HCT116 (cell line): ENCODE results near the gene TMC6. TPM values are rescaled to one million over a fixed set of nuclear protein-coding genes. Genes with fewer than 3 reads are reported as not detected.

Source experiments
- ATAC-seq: fragments of 200-7000 bp; cut with Tn5 transposase; 2 replicates; pipeline ENCODE4 v1.9.1; 2020; ENCODE audit warnings: mild to moderate bottlenecking, moderate library complexity
- BruUV-seq: library from RNA; stranded (reverse); fragments of 400-500 nt; replicated peaks from 2 replicates; lab custom pipeline; 2021; lab: Mats Ljungman, UMichigan
- CTCF ChIA-PET: fragments of 300-600 bp; sonication (Branson Sonifier 250); formaldehyde crosslinking; loops from one replicate; lab custom pipeline; 2021; ENCODE audit warnings: antibody characterized with exemption; lab: Charles Lee
- POLR2A ChIA-PET: fragments of 300-600, 350-600 bp; sonication (Branson Sonifier 250); formaldehyde crosslinking; loops from one replicate; lab custom pipeline; 2021; ENCODE audit warnings: antibody characterized with exemption; lab: Charles Lee
- RAD21 ChIA-PET, 2 experiments: fragments of 300-600 bp; sonication (Branson Sonifier 250); formaldehyde crosslinking; loops; one replicate each; lab custom pipeline; 2023; ENCODE audit warnings: low total read pairs in 2 of 2; ENCODE audit not compliant: uncharacterized antibody in 2 of 2, unreplicated experiment in 2 of 2, low non-redundant PET in 1 of 2; lab: Charles Lee
- DNase-seq: peaks from one replicate; pipeline ENCODE4 v3.0.0-alpha.2; 2010; ENCODE audit warnings: low read depth, low spot score
- H2AFZ ChIP-seq: fragments of 200-600 bp; shearing (Covaris generic), sonication (generic); 2 replicates; pipeline ENCODE4 v1.6.1; 2017; ENCODE audit warnings: low read depth, mixed run types, mixed read lengths, antibody characterized with exemption, low read length; ENCODE audit not compliant: poor library complexity, severe bottlenecking
- H3K27ac ChIP-seq: 2 replicates; pipeline ENCODE4 v1.5.1; 2012; ENCODE audit warnings: low read depth, low read length
- H3K27me3 ChIP-seq: fragments of 200-600 bp; sonication (generic); 2 replicates; pipeline ENCODE4 v1.6.1; 2016; ENCODE audit warnings: mixed run types, low read length, mixed read lengths; ENCODE audit not compliant: insufficient read depth
- H3K36me3 ChIP-seq, 2 experiments: fragments of 200-500 bp in 1 of 2; fragments of 200-600 bp in 1 of 2; sonication (Bioruptor generic) in 1 of 2; sonication (generic) in 1 of 2; 2 replicates each; pipeline versions ENCODE4 v1.5.1 to v1.6.1; 2014 to 2016; ENCODE audit warnings: low read length in 2 of 2, inconsistent platforms in 1 of 2, mixed read lengths in 1 of 2, mixed run types in 1 of 2; ENCODE audit not compliant: insufficient read depth in 2 of 2, control insufficient read depth in 1 of 2
- H3K4me1 ChIP-seq, 2 experiments: fragments of 200-600 bp in 1 of 2; sonication (generic) in 1 of 2; 2 replicates each; pipeline versions ENCODE4 v1.5.1 to v1.6.1; 2012 to 2017; ENCODE audit warnings: low read length in 2 of 2, inconsistent platforms in 1 of 2, mild to moderate bottlenecking in 1 of 2, mixed read lengths in 1 of 2, mixed run types in 1 of 2, moderate library complexity in 1 of 2; ENCODE audit not compliant: insufficient read depth in 2 of 2, control insufficient read depth in 1 of 2
- H3K4me2 ChIP-seq: fragments of 200-600 bp; sonication (generic); 2 replicates; pipeline ENCODE4 v1.6.1; 2017; ENCODE audit warnings: mixed run types, low read length, mixed read lengths
- H3K4me3 ChIP-seq, 2 experiments: fragments of 200-600 bp in 1 of 2; sonication (generic) in 1 of 2; replicated peaks in 1 of 2; 2 replicates each; pipeline ENCODE4 v1.5.1; 2011 to 2016; ENCODE audit warnings: low read length in 2 of 2, control low read depth in 1 of 2, low read depth in 1 of 2, mild to moderate bottlenecking in 1 of 2, mixed read lengths in 1 of 2, mixed run types in 1 of 2
- H3K79me2 ChIP-seq: fragments of 200-600 bp; sonication (generic); 2 replicates; pipeline ENCODE4 v1.6.1; 2017; ENCODE audit warnings: mild to moderate bottlenecking, mixed run types, low read length, moderate library complexity, mixed read lengths; ENCODE audit not compliant: insufficient read depth
- H3K9ac ChIP-seq: fragments of 200-600 bp; sonication (generic); 2 replicates; pipeline ENCODE4 v1.6.1; 2016; ENCODE audit warnings: low read length, mixed read lengths
- H3K9me2 ChIP-seq: fragments of 200-600 bp; sonication (generic), shearing (Covaris generic); 2 replicates; pipeline ENCODE4 v1.6.1; 2017; ENCODE audit warnings: mixed run types, mild to moderate bottlenecking, moderate library complexity; ENCODE audit not compliant: insufficient read depth
- H3K9me3 ChIP-seq, 2 experiments: fragments of 200-500 bp in 1 of 2; fragments of 200-600 bp in 1 of 2; sonication (Bioruptor generic) in 1 of 2; sonication (generic) in 1 of 2; 2 replicates each; pipeline ENCODE4 v1.6.1; 2014 to 2017; ENCODE audit warnings: low read length in 2 of 2, mixed read lengths in 2 of 2, inconsistent platforms in 1 of 2, low read depth in 1 of 2, mild to moderate bottlenecking in 1 of 2, mixed run types in 1 of 2, moderate library complexity in 1 of 2; ENCODE audit not compliant: control insufficient read depth in 1 of 2, insufficient read depth in 1 of 2
- H4K20me1 ChIP-seq: fragments of 200-600 bp; sonication (generic), shearing (Covaris generic); 2 replicates; pipeline ENCODE4 v1.6.1; 2017; ENCODE audit warnings: mixed run types, mild to moderate bottlenecking, moderate library complexity; ENCODE audit not compliant: insufficient read depth
- CBX3 ChIP-seq: IDR thresholded peaks from 2 replicates; pipeline ENCODE4 v1.6.1; 2012; ENCODE audit warnings: low read depth
- CEBPB ChIP-seq: IDR thresholded peaks from 2 replicates; pipeline ENCODE4 v1.6.1; 2012; ENCODE audit warnings: low read depth
- EGR1 ChIP-seq: IDR thresholded peaks from 2 replicates; pipeline ENCODE4 v1.6.1; 2012; ENCODE audit warnings: low read depth
- ELF1 ChIP-seq: IDR thresholded peaks from 2 replicates; pipeline ENCODE4 v1.6.1; 2012; ENCODE audit warnings: low read depth, borderline replicate concordance
- EZH2 ChIP-seq: fragments of 200-600 bp; sonication (generic); IDR thresholded peaks from 2 replicates; pipeline ENCODE4 v1.6.1; 2017; ENCODE audit warnings: antibody characterized with exemption, mixed run types
- EZH2phosphoT487 ChIP-seq: fragments of 200-600 bp; IDR thresholded peaks from 2 replicates; pipeline ENCODE4 v1.6.1; 2018; ENCODE audit warnings: antibody characterized with exemption, borderline replicate concordance
- FOSL1 ChIP-seq: IDR thresholded peaks from 2 replicates; pipeline ENCODE4 v1.6.1; 2012; ENCODE audit warnings: low read depth
- POLR2A ChIP-seq: IDR thresholded peaks from 2 replicates; pipeline ENCODE4 v1.7.0; 2011; ENCODE audit warnings: borderline replicate concordance; ENCODE audit not compliant: insufficient read depth, insufficient read length; ENCODE audit errors: extremely low read depth
- POLR2AphosphoS5 ChIP-seq: IDR thresholded peaks from 2 replicates; pipeline ENCODE4 v1.6.1; 2011; ENCODE audit warnings: mild to moderate bottlenecking, low read depth, low read length, moderate library complexity
- RAD21 ChIP-seq: IDR thresholded peaks from 2 replicates; pipeline ENCODE4 v1.6.1; 2012; ENCODE audit warnings: low read depth, mild to moderate bottlenecking
- SIN3A ChIP-seq: IDR thresholded peaks from 2 replicates; pipeline ENCODE4 v1.6.1; 2012; ENCODE audit warnings: low read depth
- SP1 ChIP-seq: IDR thresholded peaks from 2 replicates; pipeline ENCODE4 v1.6.1; 2012; ENCODE audit warnings: low read depth
- TCF7L2 ChIP-seq: IDR thresholded peaks from 2 replicates; pipeline ENCODE4 v1.7.0; 2011; ENCODE audit warnings: borderline replicate concordance, inconsistent platforms; ENCODE audit not compliant: insufficient read depth, insufficient read length; ENCODE audit errors: extremely low read depth
- YY1 ChIP-seq: IDR thresholded peaks from 2 replicates; pipeline ENCODE4 v1.6.1; 2011; ENCODE audit warnings: low read length, low read depth, moderate library complexity, mild to moderate bottlenecking; ENCODE audit not compliant: insufficient replicate concordance; ENCODE audit errors: extremely low read depth
- ZFX ChIP-seq: fragments of 450-650 bp; IDR thresholded peaks from 2 replicates; pipeline ENCODE4 v1.6.1; 2017
- ZNF274 ChIP-seq: fragments of 200-500 bp; sonication (Bioruptor generic); IDR thresholded peaks from 2 replicates; pipeline ENCODE4 v1.6.1; 2014; ENCODE audit warnings: mild to moderate bottlenecking, low read depth, low read length, inconsistent platforms
- intact Hi-C: fragments of 100-400 bp; cut with micrococcal nuclease; formaldehyde crosslinking; loops from 2 replicates; pipeline ENCODE4 v1.10.0; 2022
- total RNA-seq: library from RNA; stranded (reverse); gene quantifications from one replicate; pipeline ENCODE4 v1.2.1, GENCODE V29; 2021; ENCODE audit not compliant: unreplicated experiment
- TF ChIP-seq, protein P1 (sequence below): IDR thresholded peaks from 2 replicates; pipeline ENCODE4 v1.6.1; 2012
- TF ChIP-seq, protein P2 (sequence below): IDR thresholded peaks from 2 replicates; pipeline ENCODE4 v1.6.1; 2011; ENCODE audit warnings: mild to moderate bottlenecking, low read length, moderate library complexity; ENCODE audit not compliant: insufficient replicate concordance; ENCODE audit errors: extremely low read depth
- TF ChIP-seq, protein P3 (sequence below): IDR thresholded peaks from 2 replicates; pipeline ENCODE4 v1.6.1; 2012; ENCODE audit warnings: low read depth
- TF ChIP-seq, protein P4 (sequence below), 3 experiments: fragments of 200-600 bp in 1 of 3; sonication (generic) in 1 of 3; IDR thresholded peaks in 2 of 3; conservative IDR thresholded peaks in 1 of 3; 2 replicates each; pipeline ENCODE4 v1.5.1; 2012 to 2017; ENCODE audit warnings: low read depth in 2 of 3, low read length in 2 of 3, antibody characterized with exemption in 1 of 3, borderline replicate concordance in 1 of 3, control low read depth in 1 of 3, mild to moderate bottlenecking in 1 of 3, mixed read lengths in 1 of 3, mixed run types in 1 of 3, moderate library complexity in 1 of 3; ENCODE audit not compliant: insufficient read depth in 1 of 3

Gene TMC6
- total RNA-seq, 1 experiment from 2014 or later: 142 TPM

DNA sequence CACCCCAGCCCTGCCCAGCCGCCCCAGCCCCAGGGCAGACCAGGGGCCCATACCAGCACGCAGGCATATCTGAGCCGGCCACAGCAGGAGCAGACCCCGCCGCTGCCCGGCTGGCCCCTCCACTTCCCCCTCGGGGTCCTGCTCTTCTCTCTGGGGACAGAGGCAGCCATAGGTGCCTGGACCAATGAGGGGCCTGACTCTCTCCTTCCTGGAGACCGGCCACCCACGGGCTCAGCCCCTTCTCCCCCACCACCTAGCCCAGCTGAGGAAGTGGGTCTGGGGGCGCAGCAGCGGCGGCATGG lies 3.8 kb downstream of the TMC6 start:
- peaks cover 17% of the 10 kb centered on the region; the same call in 1 of the 2 replicates for H3K79me2 ChIP-seq
- H3K27me3 ChIP-seq: no peaks in the 10 kb centered on the region
- CTCF ChIA-PET: no interaction called here
- no peak overlapping the region for H3K4me2 ChIP-seq
- no peak overlapping the region for H2AFZ ChIP-seq
- RAD21 ChIA-PET: no interaction called here
- H3K4me1 ChIP-seq: peaks cover 13 to 26% of the 10 kb centered on the region in 2 experiments; a peak in 3 of 4 replicates
- no peaks in the 10 kb centered on the region for H4K20me1 ChIP-seq
- BruUV-seq: no TSS peak
- H3K4me3 ChIP-seq: no peak overlapping the region
- no peak overlapping the region for H3K9ac ChIP-seq
- TF ChIP-seq TCF7L2: no peak
- no peak for TF ChIP-seq EZH2phosphoT487
- no peak for TF ChIP-seq EGR1
- no peak for TF ChIP-seq RAD21
- TF ChIP-seq, protein P1, sequence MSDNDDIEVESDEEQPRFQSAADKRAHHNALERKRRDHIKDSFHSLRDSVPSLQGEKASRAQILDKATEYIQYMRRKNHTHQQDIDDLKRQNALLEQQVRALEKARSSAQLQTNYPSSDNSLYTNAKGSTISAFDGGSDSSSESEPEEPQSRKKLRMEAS: no peak
- TF ChIP-seq CEBPB: no peak
- no peak for TF ChIP-seq SP1
- no peak for TF ChIP-seq POLR2AphosphoS5
- no peak for TF ChIP-seq YY1
- TF ChIP-seq POLR2A: no peak
- TF ChIP-seq, protein P2, sequence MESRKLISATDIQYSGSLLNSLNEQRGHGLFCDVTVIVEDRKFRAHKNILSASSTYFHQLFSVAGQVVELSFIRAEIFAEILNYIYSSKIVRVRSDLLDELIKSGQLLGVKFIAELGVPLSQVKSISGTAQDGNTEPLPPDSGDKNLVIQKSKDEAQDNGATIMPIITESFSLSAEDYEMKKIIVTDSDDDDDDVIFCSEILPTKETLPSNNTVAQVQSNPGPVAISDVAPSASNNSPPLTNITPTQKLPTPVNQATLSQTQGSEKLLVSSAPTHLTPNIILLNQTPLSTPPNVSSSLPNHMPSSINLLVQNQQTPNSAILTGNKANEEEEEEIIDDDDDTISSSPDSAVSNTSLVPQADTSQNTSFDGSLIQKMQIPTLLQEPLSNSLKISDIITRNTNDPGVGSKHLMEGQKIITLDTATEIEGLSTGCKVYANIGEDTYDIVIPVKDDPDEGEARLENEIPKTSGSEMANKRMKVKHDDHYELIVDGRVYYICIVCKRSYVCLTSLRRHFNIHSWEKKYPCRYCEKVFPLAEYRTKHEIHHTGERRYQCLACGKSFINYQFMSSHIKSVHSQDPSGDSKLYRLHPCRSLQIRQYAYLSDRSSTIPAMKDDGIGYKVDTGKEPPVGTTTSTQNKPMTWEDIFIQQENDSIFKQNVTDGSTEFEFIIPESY: no peak
- TF ChIP-seq SIN3A: no peak
- no peak for TF ChIP-seq ZFX
- no peak for TF ChIP-seq FOSL1
- no peak for TF ChIP-seq CBX3
- TF ChIP-seq, protein P3, sequence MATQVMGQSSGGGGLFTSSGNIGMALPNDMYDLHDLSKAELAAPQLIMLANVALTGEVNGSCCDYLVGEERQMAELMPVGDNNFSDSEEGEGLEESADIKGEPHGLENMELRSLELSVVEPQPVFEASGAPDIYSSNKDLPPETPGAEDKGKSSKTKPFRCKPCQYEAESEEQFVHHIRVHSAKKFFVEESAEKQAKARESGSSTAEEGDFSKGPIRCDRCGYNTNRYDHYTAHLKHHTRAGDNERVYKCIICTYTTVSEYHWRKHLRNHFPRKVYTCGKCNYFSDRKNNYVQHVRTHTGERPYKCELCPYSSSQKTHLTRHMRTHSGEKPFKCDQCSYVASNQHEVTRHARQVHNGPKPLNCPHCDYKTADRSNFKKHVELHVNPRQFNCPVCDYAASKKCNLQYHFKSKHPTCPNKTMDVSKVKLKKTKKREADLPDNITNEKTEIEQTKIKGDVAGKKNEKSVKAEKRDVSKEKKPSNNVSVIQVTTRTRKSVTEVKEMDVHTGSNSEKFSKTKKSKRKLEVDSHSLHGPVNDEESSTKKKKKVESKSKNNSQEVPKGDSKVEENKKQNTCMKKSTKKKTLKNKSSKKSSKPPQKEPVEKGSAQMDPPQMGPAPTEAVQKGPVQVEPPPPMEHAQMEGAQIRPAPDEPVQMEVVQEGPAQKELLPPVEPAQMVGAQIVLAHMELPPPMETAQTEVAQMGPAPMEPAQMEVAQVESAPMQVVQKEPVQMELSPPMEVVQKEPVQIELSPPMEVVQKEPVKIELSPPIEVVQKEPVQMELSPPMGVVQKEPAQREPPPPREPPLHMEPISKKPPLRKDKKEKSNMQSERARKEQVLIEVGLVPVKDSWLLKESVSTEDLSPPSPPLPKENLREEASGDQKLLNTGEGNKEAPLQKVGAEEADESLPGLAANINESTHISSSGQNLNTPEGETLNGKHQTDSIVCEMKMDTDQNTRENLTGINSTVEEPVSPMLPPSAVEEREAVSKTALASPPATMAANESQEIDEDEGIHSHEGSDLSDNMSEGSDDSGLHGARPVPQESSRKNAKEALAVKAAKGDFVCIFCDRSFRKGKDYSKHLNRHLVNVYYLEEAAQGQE: no peak
- no peak for TF ChIP-seq ZNF274
- TF ChIP-seq EZH2: no peak
- TF ChIP-seq, protein P4, sequence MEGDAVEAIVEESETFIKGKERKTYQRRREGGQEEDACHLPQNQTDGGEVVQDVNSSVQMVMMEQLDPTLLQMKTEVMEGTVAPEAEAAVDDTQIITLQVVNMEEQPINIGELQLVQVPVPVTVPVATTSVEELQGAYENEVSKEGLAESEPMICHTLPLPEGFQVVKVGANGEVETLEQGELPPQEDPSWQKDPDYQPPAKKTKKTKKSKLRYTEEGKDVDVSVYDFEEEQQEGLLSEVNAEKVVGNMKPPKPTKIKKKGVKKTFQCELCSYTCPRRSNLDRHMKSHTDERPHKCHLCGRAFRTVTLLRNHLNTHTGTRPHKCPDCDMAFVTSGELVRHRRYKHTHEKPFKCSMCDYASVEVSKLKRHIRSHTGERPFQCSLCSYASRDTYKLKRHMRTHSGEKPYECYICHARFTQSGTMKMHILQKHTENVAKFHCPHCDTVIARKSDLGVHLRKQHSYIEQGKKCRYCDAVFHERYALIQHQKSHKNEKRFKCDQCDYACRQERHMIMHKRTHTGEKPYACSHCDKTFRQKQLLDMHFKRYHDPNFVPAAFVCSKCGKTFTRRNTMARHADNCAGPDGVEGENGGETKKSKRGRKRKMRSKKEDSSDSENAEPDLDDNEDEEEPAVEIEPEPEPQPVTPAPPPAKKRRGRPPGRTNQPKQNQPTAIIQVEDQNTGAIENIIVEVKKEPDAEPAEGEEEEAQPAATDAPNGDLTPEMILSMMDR (IDR thresholded peaks at IDR 0.05 in 2 of 3, conservative IDR thresholded peaks at IDR 0.05 in 1 of 3; ENCODE audit: borderline replicate concordance in 1 of 3, insufficient read depth in 1 of 3, low read depth in 2 of 3, low read length in 2 of 3): no peak
- no peak for TF ChIP-seq ELF1
- H3K9me2 ChIP-seq: no peaks in the 10 kb centered on the region
- no peaks in the 10 kb centered on the region for H3K9me3 ChIP-seq
- ATAC-seq (no peak), DNase-seq (no peak)
- H3K27ac ChIP-seq: no peak overlapping the region; the same call in 1 of the 2 replicates
- POLR2A ChIA-PET: no interaction called here
- intact Hi-C loops: loop anchor here (5.0 kb wide), 1 partner anchor 128 kb away; no protein-coding TSS in a partner anchor
- H3K36me3 ChIP-seq: peaks cover 5 to 27% of the 10 kb centered on the region in 2 experiments; a peak in 3 of 4 replicates
